Activated naive CD8-positive, alpha-beta T cell treated with anti-CD3 and anti-CD28 coated beads, Interleukin-2, amount 50 U/mL, for 24 hours (primary cell): ENCODE data around the gene KIF26B.
"Not testable (repeated sequence)": the region's sequence is repeated elsewhere in the genome, so short reads cannot be mapped to it uniquely, and the experiment has no call there.

Source experiments
- ATAC-seq: fragments of 150-1000 bp; cut with Tn5 transposase; one replicate; pipeline ENCODE4 v1.10.0; 2021
- DNase-seq: peaks from one replicate; pipeline ENCODE4 v3.0.0; 2021
- H3K27ac Mint-ChIP-seq: one replicate; pipeline ENCODE4 v1.8.0; 2021; ENCODE audit warnings: mild to moderate bottlenecking, mixed read lengths
- H3K27me3 Mint-ChIP-seq: one replicate; pipeline ENCODE4 v1.8.0; 2021; ENCODE audit warnings: mixed read lengths
- H3K36me3 Mint-ChIP-seq: one replicate; pipeline ENCODE4 v1.8.0; 2021; ENCODE audit warnings: low read depth, mixed read lengths
- H3K4me1 Mint-ChIP-seq: one replicate; pipeline ENCODE4 v1.8.0; 2021; ENCODE audit warnings: mixed read lengths
- H3K4me3 Mint-ChIP-seq: one replicate; pipeline ENCODE4 v1.8.0; 2021; ENCODE audit warnings: mild to moderate bottlenecking, moderate library complexity, mixed read lengths
- H3K9me3 Mint-ChIP-seq: one replicate; pipeline ENCODE4 v1.8.0; 2021; ENCODE audit warnings: mixed read lengths

KIF26B gene

DNA sequence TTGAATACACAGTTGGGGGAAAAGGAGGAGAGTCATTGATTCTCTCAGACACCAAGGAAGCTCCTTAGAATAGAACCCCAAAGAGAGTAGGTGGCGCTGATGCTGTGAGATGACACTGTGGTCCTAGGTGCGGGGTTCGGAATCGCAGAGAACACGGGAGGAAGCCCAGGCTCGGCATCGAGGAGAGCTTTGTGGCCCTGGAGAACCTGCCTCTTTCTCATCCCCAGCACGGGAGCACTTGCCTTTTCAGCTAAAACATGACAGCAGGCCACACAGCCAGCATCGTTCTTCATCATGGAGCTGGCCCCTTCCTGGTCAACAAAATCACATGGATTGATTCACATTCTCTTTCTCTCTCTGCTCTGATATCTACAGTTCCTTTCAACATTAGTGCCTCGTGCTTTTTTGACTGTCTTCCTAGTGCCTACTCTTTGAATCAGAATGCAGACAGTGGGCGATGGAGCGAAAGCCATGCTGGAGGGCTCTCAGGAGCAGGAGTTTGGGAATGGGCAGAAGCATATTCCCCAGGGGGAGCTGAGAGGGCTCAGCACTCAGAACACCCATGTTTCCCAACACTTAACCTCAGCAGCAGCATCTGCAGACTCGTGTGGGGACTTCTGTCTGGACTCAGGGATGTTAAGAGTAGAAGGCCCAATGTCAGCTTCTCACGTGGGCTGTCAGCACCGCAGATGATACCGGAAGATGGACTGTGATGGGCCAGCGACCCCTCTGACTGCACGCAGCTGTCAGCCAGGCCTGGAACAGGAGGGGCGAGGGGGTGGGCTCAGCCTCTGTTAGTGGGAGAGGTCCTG lies 539.4 kb downstream of the KIF26B start:
- no peaks in the 10 kb centered on the region for H3K9me3 Mint-ChIP-seq
- ATAC-seq (no peak), DNase-seq (no peak)
- H3K27ac Mint-ChIP-seq = no peak overlapping the region
- no peaks in the 10 kb centered on the region for H3K27me3 Mint-ChIP-seq
- no peak overlapping the region for H3K4me3 Mint-ChIP-seq
- H3K36me3 Mint-ChIP-seq = no peaks in the 10 kb centered on the region
- H3K4me1 Mint-ChIP-seq = no peaks in the 10 kb centered on the region

- Mint-ChIP-seq H3K36me3 (no peaks in the 10 kb centered on the region), H3K9me3 (no peaks in the 10 kb centered on the region), H3K4me3 (no peak overlapping the region), H3K27me3 (no peaks in the 10 kb centered on the region), H3K27ac (no peak overlapping the region), H3K4me1 (no peaks in the 10 kb centered on the region)
- no peak for ATAC-seq
- no peak for DNase-seq
Measured at GRCh38 chr1:245694753-245695195, 540.0 kb downstream of the KIF26B start.

GRCh38 chr1:245695211-245695610 lies 540.4 kb downstream of the KIF26B start:
- Mint-ChIP-seq H3K27ac (no peak overlapping the region), H3K4me3 (no peak overlapping the region), H3K36me3 (no peaks in the 10 kb centered on the region), H3K9me3 (no peaks in the 10 kb centered on the region), H3K4me1 (no peaks in the 10 kb centered on the region), H3K27me3 (no peaks in the 10 kb centered on the region)
- DNase-seq (no peak), ATAC-seq (no peak)

GRCh38 chr1:245695701-245696100 lies 540.9 kb downstream of the KIF26B start:
- not testable (repeated sequence) for H3K36me3 Mint-ChIP-seq, H3K9me3 Mint-ChIP-seq, H3K4me1 Mint-ChIP-seq, DNase-seq, ATAC-seq, H3K27ac Mint-ChIP-seq, H3K27me3 Mint-ChIP-seq, H3K4me3 Mint-ChIP-seq

DNA sequence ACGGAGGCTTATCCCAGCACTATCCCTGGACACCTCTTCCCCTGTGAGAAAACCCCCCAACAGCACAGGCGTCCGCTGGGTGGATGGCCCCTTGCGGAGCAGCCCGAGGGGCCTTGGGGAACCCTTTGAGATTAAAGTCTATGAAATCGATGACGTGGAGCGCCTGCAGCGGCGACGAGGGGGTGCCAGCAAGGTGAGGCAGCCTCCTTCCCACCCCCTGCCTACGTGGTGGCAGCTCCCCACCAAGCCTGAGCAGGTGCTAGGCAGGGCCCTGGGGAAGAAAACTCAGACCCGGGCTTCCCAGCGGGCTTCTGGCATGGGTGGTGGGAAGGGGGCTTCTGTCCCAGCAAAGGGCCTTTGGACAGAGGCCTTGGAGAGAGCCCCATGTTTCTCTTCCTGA lies 543.3 kb downstream of the KIF26B start:
- Mint-ChIP-seq H3K4me3 (no peak overlapping the region), H3K27ac (no peak overlapping the region), H3K4me1 (no peaks in the 10 kb centered on the region), H3K36me3 (no peaks in the 10 kb centered on the region), H3K27me3 (no peaks in the 10 kb centered on the region), H3K9me3 (no peaks in the 10 kb centered on the region)
- DNase-seq (no peak), ATAC-seq (no peak)

DNA sequence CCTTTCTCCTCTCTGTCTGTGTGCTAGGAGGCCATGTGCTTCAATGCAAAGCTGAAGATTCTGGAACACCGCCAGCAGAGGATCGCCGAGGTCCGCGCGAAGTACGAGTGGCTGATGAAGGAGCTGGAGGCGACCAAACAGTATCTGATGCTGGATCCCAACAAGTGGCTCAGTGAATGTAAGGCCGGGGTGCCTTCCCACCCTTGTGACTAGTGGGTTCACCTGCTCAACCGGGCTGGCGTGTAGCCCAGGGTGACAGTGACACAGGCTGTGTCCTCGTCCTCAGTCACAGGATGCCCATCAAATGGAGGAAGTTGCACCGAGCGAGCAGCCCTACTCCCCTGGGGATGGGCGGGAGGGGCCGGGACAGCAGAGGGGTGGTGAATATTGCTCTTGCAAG lies 544.1 kb downstream of the KIF26B start:
- no peaks in the 10 kb centered on the region for H3K27me3 Mint-ChIP-seq
- no peaks in the 10 kb centered on the region for H3K36me3 Mint-ChIP-seq
- ATAC-seq (no peak), DNase-seq (no peak)
- H3K4me1 Mint-ChIP-seq = no peaks in the 10 kb centered on the region
- no peak overlapping the region for H3K4me3 Mint-ChIP-seq
- no peaks in the 10 kb centered on the region for H3K9me3 Mint-ChIP-seq
- H3K27ac Mint-ChIP-seq = no peak overlapping the region

- Mint-ChIP-seq H3K9me3 (no peaks in the 10 kb centered on the region), H3K4me3 (no peak overlapping the region), H3K36me3 (no peaks in the 10 kb centered on the region), H3K27ac (no peak overlapping the region), H3K27me3 (no peaks in the 10 kb centered on the region), H3K4me1 (no peaks in the 10 kb centered on the region)
- DNase-seq (no peak), ATAC-seq (no peak)
Measured at GRCh38 chr1:245700631-245701030, 545.8 kb downstream of the KIF26B start.

- ATAC-seq (no peak), DNase-seq (no peak)
- Mint-ChIP-seq H3K27me3 (no peaks in the 10 kb centered on the region), H3K27ac (no peak overlapping the region), H3K4me3 (no peak overlapping the region), H3K4me1 (no peaks in the 10 kb centered on the region), H3K36me3 (no peaks in the 10 kb centered on the region), H3K9me3 (no peaks in the 10 kb centered on the region)
Measured at GRCh38 chr1:245701631-245702030, 546.8 kb downstream of the KIF26B start.

- no peak for ATAC-seq
Measured at GRCh38 chr1:245702346-245702745, 547.6 kb downstream of the KIF26B start.

DNA sequence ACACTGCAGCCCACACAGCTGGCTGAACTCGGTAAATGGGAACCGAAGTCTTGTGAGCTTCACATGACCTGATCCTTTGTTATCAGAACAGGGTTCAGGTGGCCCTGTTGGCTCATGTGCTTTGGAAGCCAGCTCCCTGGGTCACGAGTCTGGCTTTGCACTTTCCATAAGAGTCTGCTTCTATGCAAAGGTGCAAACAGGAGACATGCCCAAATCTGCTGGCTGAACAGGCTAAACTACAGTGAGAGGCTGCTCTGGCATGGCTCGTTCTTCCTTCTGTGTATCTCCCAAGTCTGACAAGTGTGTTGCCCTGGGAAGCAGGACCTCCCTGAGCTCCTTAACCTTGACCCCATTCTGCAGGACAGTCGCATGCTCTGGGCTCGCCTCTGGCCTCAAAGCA lies 549.6 kb downstream of the KIF26B start:
- H3K9me3 Mint-ChIP-seq = no peaks in the 10 kb centered on the region
- no peak for ATAC-seq
- DNase-seq = no peak
- H3K27me3 Mint-ChIP-seq = no peaks in the 10 kb centered on the region
- no peak overlapping the region for H3K27ac Mint-ChIP-seq
- H3K4me1 Mint-ChIP-seq = no peaks in the 10 kb centered on the region
- no peak overlapping the region for H3K4me3 Mint-ChIP-seq
- H3K36me3 Mint-ChIP-seq = no peaks in the 10 kb centered on the region

More at GRCh38 chr1:245702346-245702745, 547.6 kb downstream of the KIF26B start:
- H3K36me3 Mint-ChIP-seq = no peaks in the 10 kb centered on the region
- H3K4me1 Mint-ChIP-seq = no peaks in the 10 kb centered on the region
- H3K27me3 Mint-ChIP-seq = no peaks in the 10 kb centered on the region
- no peak for DNase-seq
- H3K9me3 Mint-ChIP-seq = no peaks in the 10 kb centered on the region
- H3K27ac Mint-ChIP-seq = no peak overlapping the region
- H3K4me3 Mint-ChIP-seq = no peak overlapping the region

- no peak overlapping the region for H3K27ac Mint-ChIP-seq
- H3K36me3 Mint-ChIP-seq = no peaks in the 10 kb centered on the region
- H3K9me3 Mint-ChIP-seq = no peaks in the 10 kb centered on the region
Measured at GRCh38 chr1:245704765-245705164, 550.0 kb downstream of the KIF26B start.

DNA sequence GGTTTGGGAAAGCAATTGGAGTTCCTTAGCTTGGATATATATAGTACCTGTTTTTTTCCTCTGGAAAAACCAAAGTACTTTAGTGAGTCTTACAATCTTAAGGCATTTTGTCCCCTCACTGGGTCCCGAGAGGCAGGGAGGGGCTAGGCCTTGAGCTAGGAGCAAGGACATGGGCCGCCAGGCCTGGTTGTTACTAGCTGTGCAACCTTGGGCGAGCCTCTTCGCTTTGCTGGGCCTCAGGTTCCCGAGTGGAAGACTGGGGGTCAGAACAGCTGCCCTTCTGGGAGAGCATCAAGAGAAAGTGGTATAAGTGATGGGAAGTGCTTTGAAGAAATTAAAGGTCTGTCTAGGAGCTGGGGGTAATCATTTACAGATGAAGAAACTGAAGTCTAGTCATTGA lies 553.2 kb downstream of the KIF26B start:
- DNase-seq = no peak
- ATAC-seq = no peak
- Mint-ChIP-seq H3K27me3 (no peaks in the 10 kb centered on the region), H3K27ac (no peak overlapping the region), H3K9me3 (no peaks in the 10 kb centered on the region), H3K4me1 (no peaks in the 10 kb centered on the region), H3K36me3 (no peaks in the 10 kb centered on the region), H3K4me3 (no peak overlapping the region)

More at GRCh38 chr1:245704765-245705164, 550.0 kb downstream of the KIF26B start:
- DNase-seq (no peak), ATAC-seq (no peak)
- Mint-ChIP-seq H3K4me3 (no peak overlapping the region), H3K4me1 (no peaks in the 10 kb centered on the region), H3K27me3 (no peaks in the 10 kb centered on the region)

DNA sequence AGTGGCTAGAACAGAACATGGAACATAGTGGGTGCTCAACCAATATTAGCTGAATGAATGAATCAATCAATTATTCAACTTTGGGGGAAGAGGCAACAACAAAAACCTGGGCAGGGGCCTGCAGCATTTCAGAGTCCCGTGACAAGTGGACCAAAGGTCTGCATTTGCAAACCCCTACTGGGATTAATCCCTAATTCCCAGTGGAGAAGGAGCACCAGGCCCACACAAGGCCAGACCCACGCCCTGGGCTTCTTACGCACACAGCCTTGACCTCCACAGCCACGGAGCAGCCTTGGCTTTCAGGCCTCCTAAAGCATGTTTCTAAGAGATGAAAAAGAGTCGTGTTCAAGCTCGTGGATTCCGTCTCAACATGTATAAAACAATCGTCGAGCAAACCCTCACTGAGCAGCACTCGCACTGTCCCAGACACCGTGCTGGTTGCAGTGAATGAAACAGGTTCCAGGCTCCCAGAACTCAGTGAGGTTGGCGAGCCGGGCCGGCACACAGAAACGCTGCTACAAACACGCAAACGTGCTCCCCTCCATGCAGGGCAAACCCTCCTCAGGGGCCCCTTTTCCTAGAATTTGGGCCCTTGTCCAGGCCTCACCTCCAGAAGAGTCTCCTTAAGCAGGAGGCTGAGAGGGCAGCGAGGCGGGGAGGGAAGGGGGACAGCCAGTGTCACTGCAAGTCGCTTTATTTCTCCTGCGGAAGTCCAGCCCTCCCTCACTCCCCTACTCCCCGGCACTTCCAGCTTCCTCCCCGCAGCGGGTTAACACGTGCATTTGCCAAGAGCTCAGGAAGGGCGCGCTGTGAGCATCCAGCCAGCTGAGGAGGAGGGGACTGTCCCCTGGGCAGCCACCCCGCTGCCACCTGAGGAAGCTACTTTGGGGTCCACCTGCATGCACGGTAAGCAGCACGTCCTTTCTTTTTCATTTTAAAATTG lies 556.4 kb downstream of the KIF26B start:
- no peaks in the 10 kb centered on the region for H3K27me3 Mint-ChIP-seq
- H3K36me3 Mint-ChIP-seq = no peaks in the 10 kb centered on the region
- no peak overlapping the region for H3K27ac Mint-ChIP-seq
- no peaks in the 10 kb centered on the region for H3K9me3 Mint-ChIP-seq
- H3K4me3 Mint-ChIP-seq = no peak overlapping the region
- ATAC-seq (no peak), DNase-seq (no peak)
- no peaks in the 10 kb centered on the region for H3K4me1 Mint-ChIP-seq

GRCh38 chr1:245714027-245714426 lies 559.2 kb downstream of the KIF26B start:
- not testable (repeated sequence) for H3K4me3 Mint-ChIP-seq, H3K36me3 Mint-ChIP-seq, H3K4me1 Mint-ChIP-seq, H3K27me3 Mint-ChIP-seq, ATAC-seq, H3K27ac Mint-ChIP-seq, H3K9me3 Mint-ChIP-seq, DNase-seq

GRCh38 chr1:245715291-245715701 lies 560.5 kb downstream of the KIF26B start:
- DNase-seq = no peak
- Mint-ChIP-seq H3K36me3 (no peaks in the 10 kb centered on the region), H3K27me3 (no peaks in the 10 kb centered on the region), H3K27ac (no peak overlapping the region), H3K9me3 (no peaks in the 10 kb centered on the region), H3K4me3 (no peak overlapping the region), H3K4me1 (no peaks in the 10 kb centered on the region)
- ATAC-seq = no peak
